Lung (tissue), 12 donors: ENCODE measurements around the gene PRDX4. TPM values are rescaled to one million over a fixed set of nuclear protein-coding genes. Genes with fewer than 3 reads are reported as not detected.
"Not testable (repeated sequence)": the region's sequence is repeated elsewhere in the genome, so short reads cannot be mapped to it uniquely, and the experiment has no call there.

Experiments used
- ATAC-seq: fragments of 200-7000 bp; cut with Tn5 transposase; one replicate; pipeline ENCODE4 v1.9.1; 2020; ENCODE audit warnings: moderate number of reproducible peaks; ENCODE audit not compliant: insufficient read depth, low FRiP score
- DNase-seq, 3 donors: peaks; one replicate each; pipeline ENCODE4 v3.0.0-alpha.2; 2013 to 2017
- H3K27ac ChIP-seq, 2 donors: one replicate each; pipeline ENCODE4 v1.5.1; 2013; ENCODE audit warnings: mild to moderate bottlenecking in 2 of 2, moderate library complexity in 2 of 2, control low read depth in 1 of 2, inconsistent platforms in 1 of 2, low read depth in 1 of 2, low read length in 1 of 2
- H3K27me3 ChIP-seq, 3 donors: one replicate each; pipeline ENCODE4 v1.5.1; 2013; ENCODE audit warnings: low read length in 2 of 3; ENCODE audit not compliant: control insufficient read depth in 3 of 3, insufficient read depth in 3 of 3
- H3K36me3 ChIP-seq, 4 donors: one replicate each; pipeline ENCODE4 v1.5.1; 2013; ENCODE audit warnings: low read length in 4 of 4, mild to moderate bottlenecking in 1 of 4, moderate library complexity in 1 of 4; ENCODE audit not compliant: control insufficient read depth in 4 of 4, insufficient read depth in 4 of 4
- H3K4me1 ChIP-seq, 5 donors: one replicate each; pipeline ENCODE4 v1.5.1; 2013; ENCODE audit warnings: low read length in 5 of 5, mild to moderate bottlenecking in 2 of 5, moderate library complexity in 1 of 5; ENCODE audit not compliant: control insufficient read depth in 5 of 5, insufficient read depth in 5 of 5
- H3K4me3 ChIP-seq: one replicate; pipeline ENCODE4 v1.5.1; 2013; ENCODE audit warnings: mild to moderate bottlenecking, control low read depth, moderate library complexity
- H3K9ac ChIP-seq, 2 donors: one replicate each; pipeline ENCODE4 v1.5.1; 2013; ENCODE audit warnings: low read length in 2 of 2, control low read depth in 1 of 2; ENCODE audit not compliant: insufficient read depth in 1 of 2
- H3K9me3 ChIP-seq, 4 donors: one replicate each; pipeline ENCODE4 v1.5.1; 2013; ENCODE audit warnings: low read length in 3 of 4, mild to moderate bottlenecking in 1 of 4, moderate library complexity in 1 of 4; ENCODE audit not compliant: control insufficient read depth in 4 of 4, insufficient read depth in 3 of 4
- WGBS, 2 donors: extraction: QIAGEN DNeasy Blood & Tissue Kit; methylation state at CpG; one replicate each; pipeline ENCODE4 v1.1.7; 2013; 5-methylcytosine and 5-hydroxymethylcytosine counted together
- polyA plus RNA-seq, 2 donors: library from polyadenylated mRNA; stranded (reverse); fragments of 200-250 nt; gene quantifications; one replicate each; pipeline ENCODE4 v1.2.1, GENCODE V29; 2013
- total RNA-seq, 2 donors: library from RNA; depleted of rRNA in 1 of 2; stranded (reverse); fragments of >200 nt in 1 of 2; gene quantifications; one replicate each; pipeline ENCODE4 v1.2.1, GENCODE V29; 2014 to 2021
- TF ChIP-seq, protein P1 (sequence below): IDR thresholded peaks from 2 replicates; pipeline ENCODE4 v1.5.1; 2012; ENCODE audit warnings: mild to moderate bottlenecking; ENCODE audit errors: control extremely low read depth, extremely low read depth
- donor health status: control.
- donor health status: control.
- donor health status: Bipolar disorder and iron deficiency.
- donor health status: healthy.
- donor health status: DM: yes; HTN: yes; CAD: no.

PRDX4 gene
- total and polyA plus RNA-seq, 4 donors, result 52.4 to 160 (median 83.2) TPM

DNA sequence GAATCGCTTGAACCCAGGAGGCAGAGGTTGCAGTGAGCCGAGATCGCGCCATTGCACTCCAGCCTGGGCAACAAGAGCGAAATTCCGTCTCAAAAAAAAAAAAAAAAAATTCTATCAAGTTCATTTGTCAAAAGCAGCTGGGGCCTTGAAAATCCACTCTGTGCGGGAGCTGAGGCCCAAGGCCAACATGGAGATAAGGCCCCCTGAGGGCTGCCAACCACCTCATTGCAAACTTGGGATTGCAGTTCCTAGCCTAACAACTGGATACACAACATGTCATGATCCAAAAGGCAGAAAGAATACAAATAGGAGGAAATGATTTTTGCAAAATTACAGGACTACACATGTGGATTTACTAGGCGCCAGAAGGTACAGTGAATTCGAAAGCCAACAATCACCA lies 22.5 kb upstream of the PRDX4 start:
- H3K4me3 ChIP-seq, result no peak overlapping the region
- WGBS, 2 donors, result 74 to 86% methylated on average over 4 to 9 of the region's 9 CpGs

DNA sequence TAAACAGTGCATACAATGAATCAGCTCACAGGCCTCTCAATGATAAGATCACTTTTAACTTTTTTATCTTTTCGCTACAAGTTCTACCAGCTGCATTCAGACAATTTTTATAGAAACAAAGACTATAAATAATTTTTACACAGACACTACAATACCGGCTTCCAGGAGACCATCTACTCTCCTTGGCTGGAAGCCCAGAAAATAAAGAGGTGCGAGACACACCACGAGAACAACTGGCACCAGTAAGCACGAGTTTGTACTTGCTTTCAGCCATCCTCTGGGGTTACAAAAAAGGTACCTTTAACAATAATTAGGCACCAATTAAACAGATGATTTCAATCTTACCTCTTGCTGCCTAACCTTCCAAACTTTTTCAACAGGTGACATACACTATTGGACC lies 11.2 kb upstream of the PRDX4 start:
- DNase-seq (peak; percentile 46 to 67 (median 66)), ATAC-seq (no peak)
- TF ChIP-seq, protein P1, sequence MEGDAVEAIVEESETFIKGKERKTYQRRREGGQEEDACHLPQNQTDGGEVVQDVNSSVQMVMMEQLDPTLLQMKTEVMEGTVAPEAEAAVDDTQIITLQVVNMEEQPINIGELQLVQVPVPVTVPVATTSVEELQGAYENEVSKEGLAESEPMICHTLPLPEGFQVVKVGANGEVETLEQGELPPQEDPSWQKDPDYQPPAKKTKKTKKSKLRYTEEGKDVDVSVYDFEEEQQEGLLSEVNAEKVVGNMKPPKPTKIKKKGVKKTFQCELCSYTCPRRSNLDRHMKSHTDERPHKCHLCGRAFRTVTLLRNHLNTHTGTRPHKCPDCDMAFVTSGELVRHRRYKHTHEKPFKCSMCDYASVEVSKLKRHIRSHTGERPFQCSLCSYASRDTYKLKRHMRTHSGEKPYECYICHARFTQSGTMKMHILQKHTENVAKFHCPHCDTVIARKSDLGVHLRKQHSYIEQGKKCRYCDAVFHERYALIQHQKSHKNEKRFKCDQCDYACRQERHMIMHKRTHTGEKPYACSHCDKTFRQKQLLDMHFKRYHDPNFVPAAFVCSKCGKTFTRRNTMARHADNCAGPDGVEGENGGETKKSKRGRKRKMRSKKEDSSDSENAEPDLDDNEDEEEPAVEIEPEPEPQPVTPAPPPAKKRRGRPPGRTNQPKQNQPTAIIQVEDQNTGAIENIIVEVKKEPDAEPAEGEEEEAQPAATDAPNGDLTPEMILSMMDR, result no peak
- Histone ChIP-seq H3K27me3 (peaks cover 0 to 6% (median 5%) of the 10 kb centered on the region in 3 donors), H3K36me3 (no peaks in the 10 kb centered on the region), H3K9ac (no peak overlapping the region), H3K4me1 (peaks cover 0 to 2% (median 0%) of the 10 kb centered on the region in 5 donors), H3K27ac (no peak overlapping the region), H3K9me3 (no peaks in the 10 kb centered on the region), H3K4me3 (no peak overlapping the region)
- 46 to 61% methylated on average over 5 of the region's 5 CpGs for WGBS, 2 donors

More for the DNA sequence above, 22.5 kb upstream of the PRDX4 start:
- H3K27ac ChIP-seq, result no peak overlapping the region
- DNase-seq (peak; percentile 76 to 90 (median 86)), ATAC-seq (no peak)
- H3K9ac ChIP-seq, result no peak overlapping the region
- H3K27me3 ChIP-seq, result peaks cover 0 to 5% (median 0%) of the 10 kb centered on the region in 3 donors
- H3K9me3 ChIP-seq, result peaks cover 0 to 3% (median 0%) of the 10 kb centered on the region in 4 donors
- peaks cover 0 to 5% (median 0%) of the 10 kb centered on the region in 5 donors for H3K4me1 ChIP-seq
- H3K36me3 ChIP-seq, result no peaks in the 10 kb centered on the region
- TF ChIP-seq, protein P1, result no peak

DNA sequence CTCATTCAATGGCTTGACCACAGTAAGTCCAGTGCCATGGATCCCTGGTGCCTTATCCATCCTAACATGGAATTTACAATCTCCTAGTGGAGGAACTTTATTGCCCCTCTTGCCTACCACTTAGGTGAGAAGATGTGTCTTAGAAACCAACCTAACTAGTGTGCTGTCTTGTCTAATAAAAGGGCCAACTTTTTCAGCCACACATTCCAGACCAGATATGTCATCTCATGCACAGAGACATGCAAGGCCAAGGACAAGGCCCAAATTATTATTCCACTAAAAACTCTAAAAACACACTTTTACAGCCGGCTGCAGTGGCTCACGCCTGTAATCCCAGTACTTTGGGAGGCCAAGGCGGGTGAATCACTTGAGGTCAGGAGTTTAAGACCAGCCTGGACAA lies 10.6 kb upstream of the PRDX4 start:
- Histone ChIP-seq H3K36me3 (no peaks in the 10 kb centered on the region), H3K9me3 (no peaks in the 10 kb centered on the region), H3K9ac (no peak overlapping the region), H3K4me3 (no peak overlapping the region), H3K27ac (no peak overlapping the region), H3K4me1 (peaks cover 0 to 2% (median 0%) of the 10 kb centered on the region in 5 donors), H3K27me3 (peaks cover 0 to 6% (median 6%) of the 10 kb centered on the region in 3 donors)
- peak in 1 of 3 donors; percentile 25 for DNase-seq
- no peak for ATAC-seq
- WGBS, 2 donors, result 90 to 96% methylated on average over 3 of the region's 3 CpGs
- TF ChIP-seq, protein P1, result no peak

DNA sequence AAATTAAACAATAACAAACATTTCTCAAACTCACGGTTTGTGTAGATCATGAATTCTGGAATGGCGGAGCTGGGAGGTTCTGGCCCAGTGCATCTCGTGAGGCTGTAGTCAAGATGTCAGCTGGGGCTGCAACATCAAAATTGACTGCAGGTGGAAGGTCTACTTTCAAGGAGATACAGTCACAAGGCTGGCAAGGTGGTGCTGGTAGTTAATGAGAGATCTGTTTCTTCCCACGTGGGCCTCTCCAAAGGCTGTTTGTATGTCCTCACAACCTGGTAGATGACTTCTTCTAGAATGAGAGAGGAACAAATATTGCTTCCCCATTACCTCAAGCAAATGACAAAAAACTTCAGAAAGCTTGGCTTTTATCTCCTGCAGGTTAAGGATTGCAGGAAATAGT lies 8.0 kb upstream of the PRDX4 start:
- H3K9me3 ChIP-seq, result no peaks in the 10 kb centered on the region
- ATAC-seq (no peak), DNase-seq (no peak)
- H3K9ac ChIP-seq, result no peak overlapping the region
- no peak overlapping the region for H3K4me3 ChIP-seq
- H3K4me1 ChIP-seq, result peaks cover 0 to 2% (median 0%) of the 10 kb centered on the region in 5 donors
- TF ChIP-seq, protein P1, result no peak
- H3K27ac ChIP-seq, result no peak overlapping the region
- peaks cover 3 to 7% (median 6%) of the 10 kb centered on the region in 3 donors for H3K27me3 ChIP-seq
- H3K36me3 ChIP-seq, result no peaks in the 10 kb centered on the region
- 80 to 84% methylated on average over 4 of the region's 4 CpGs for WGBS, 2 donors

DNA sequence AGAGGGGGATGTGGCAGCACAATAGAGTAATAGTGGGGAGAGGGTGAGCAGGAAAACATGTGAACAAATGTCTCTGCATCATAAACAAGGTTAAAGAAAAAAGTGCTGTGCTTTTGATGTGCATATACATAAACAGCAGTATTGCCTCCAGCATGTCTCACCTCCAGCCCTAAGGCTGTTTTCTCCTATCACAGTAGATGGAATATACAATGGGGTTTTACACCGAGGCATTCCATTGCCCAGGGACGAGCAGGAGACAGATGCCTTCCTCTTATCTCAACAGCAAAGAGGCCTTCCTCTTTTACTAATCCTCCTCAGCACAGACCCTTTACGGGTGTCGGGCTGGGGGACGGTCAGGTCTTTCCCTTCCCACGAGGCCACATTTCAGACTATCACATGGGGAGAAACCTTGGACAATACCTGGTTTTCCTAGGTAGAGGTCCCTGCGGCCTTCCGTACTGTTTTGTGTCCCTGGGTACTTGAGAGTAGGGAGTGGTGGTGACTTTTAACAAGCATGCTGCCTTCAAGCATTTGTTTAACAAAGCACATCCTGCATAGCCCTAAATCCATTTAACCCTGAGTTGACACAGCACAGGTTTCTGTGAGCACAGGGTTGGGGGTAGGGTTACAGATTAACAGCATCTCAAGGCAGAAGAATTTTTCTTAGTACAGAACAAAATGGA lies 7.1 kb upstream of the PRDX4 start:
- not testable (repeated sequence) for H3K27me3 ChIP-seq, H3K9me3 ChIP-seq, ATAC-seq, DNase-seq, H3K36me3 ChIP-seq, H3K9ac ChIP-seq, H3K4me1 ChIP-seq, H3K27ac ChIP-seq, H3K4me3 ChIP-seq
- WGBS, 2 donors, result 10 to 42% methylated on average over 4 to 8 of the region's 8 CpGs
